NCI-H446 (cell line): ENCODE data around the gene ESPL1.

Source experiments
- DNase-seq, 2 experiments: peaks; one replicate each; lab custom pipeline; 2025; lab: John Stamatoyannopoulos, UW

The ESPL1 gene

GRCh38 chr12:53267999-53268629, at the start of gene ESPL1:
Gene ESPL1 (plus strand): TSS chr12:53268299. CDS start chr12:53268767, 468 bp downstream.
- DNase-seq: peak; percentile 38 to 71

GRCh38 chr12:53218551-53219291, 49.4 kb upstream of the ESPL1 start:
- no peak for DNase-seq

DNA sequence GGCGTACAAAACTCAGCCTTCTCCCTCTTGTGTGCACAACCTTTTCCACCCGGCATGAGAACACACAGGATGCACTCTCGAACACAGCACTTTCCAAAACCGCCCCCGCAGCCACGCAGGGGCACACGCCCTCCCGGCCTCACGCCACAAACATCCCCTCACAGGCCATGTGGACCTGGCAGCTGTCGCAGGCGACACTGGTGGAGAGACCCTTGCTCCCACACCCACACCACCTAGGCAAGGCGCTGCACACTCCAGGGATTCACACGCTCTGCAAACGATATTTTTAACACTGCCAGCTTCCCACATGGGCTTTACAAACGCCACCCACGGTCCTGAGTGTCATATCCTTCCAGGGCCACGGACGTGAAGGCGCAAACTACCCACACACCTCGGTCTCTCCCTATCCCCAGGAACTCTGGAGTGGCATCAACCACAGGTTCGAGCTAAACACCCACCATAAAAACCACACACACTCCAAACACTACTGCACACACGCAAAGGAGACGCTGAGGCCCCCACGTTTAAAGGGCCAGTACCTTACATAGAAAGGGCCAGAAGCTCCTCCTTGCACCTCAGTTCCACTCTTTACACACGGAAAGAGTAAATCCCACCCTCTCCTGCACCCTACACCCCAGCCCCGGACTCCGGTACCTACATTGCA, 48.7 kb upstream of the ESPL1 start:
- DNase-seq: no peak

- DNase-seq: no peak
Observed at GRCh38 chr12:53219956-53220693, 48.0 kb upstream of the ESPL1 start.

GRCh38 chr12:53220694-53221202, 47.4 kb upstream of the ESPL1 start:
- DNase-seq: peak; percentile 37 to 85

DNA sequence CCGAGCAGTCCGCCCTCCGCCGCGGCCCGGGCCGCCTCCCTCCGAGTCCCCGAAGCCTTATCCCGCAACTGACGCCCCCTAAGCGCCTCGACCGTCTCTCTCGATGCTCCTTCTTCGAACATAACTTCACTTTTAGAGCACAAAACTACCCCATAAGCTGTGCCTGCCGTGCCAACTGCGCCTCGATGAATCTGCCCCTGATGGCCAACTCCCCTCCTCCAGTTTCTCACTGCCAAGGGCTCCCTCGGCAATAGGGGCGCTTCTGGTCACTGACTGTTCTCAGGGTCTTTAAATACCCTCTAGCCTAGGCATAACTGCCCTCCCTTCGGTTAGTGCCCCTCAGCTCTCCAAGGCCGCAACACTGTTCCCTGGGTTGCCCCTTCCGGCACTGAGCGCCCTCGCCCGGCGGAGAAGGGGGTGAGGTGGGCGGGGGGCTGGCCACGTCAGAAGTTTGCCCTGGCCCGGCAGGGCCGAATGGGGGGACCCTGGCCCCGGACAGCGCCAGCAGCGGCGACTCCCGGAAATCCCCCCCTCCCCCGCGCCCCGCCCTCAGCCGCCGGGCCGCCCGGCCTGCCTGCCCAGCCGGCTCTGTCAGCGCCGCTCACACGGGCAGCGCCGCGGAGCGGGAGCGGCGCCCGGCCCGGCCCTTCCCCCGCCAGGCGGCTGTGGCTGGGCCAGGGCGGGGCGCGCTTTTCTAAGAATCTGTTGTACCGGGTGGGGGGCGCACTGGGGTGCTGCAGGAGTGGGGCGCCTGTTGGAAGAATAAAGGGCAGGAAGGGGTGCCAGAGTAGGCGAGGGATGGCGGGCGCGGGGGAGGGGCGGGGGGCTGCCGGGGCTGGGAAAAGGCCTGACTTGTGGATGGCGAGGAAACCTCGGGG, 46.7 kb upstream of the ESPL1 start:
- DNase-seq: peak in 1 of 2 experiments; percentile 51

- no peak for DNase-seq
Observed at GRCh38 chr12:53222170-53222721, 45.9 kb upstream of the ESPL1 start.

GRCh38 chr12:53222806-53223261, 45.3 kb upstream of the ESPL1 start:
- DNase-seq: no peak

GRCh38 chr12:53223389-53224060, 44.6 kb upstream of the ESPL1 start:
- DNase-seq: no peak

DNA sequence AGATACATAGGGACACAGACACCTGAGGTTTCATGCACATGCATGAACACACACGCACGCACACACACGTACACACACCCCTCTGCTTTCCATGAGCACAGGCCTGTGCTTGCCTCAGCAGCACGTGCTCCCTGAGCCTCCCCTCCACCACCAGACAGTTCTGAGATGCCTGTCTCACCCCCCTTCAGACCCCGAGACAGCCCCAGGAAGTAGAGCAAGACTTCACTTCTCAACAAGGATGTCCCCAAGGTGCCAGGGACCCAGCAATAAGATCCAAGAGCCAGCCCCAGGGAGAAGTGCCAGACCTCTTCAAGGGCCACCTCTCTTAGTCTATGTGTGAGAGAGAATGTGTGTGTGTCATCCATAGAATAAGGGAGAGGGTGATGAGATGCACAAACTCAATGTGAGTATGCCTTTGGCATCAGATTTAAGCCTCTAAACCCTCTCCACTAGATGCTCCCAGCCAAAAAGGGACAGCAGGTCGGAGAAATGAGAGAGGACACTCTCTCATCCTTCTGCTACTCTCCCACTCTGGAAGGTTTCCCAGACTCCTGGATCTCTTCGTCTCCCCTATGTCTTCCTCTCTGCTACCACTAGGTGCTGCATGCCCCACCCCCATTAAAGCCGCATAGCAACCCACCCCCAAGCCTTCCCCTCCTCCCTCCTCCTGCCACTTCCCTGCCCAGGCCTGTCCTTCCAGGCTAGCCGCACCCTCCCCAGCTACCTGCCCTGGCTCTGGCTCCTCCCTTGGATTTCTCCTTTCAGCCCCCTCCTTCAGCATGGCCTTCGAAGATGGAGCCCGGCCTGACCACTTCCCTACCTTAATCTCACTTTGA, 43.8 kb upstream of the ESPL1 start:
- DNase-seq: peak in 1 of 2 experiments; percentile 38

GRCh38 chr12:53224897-53225634, 43.0 kb upstream of the ESPL1 start:
- DNase-seq: no peak

GRCh38 chr12:53225635-53226424, 42.3 kb upstream of the ESPL1 start:
- no peak for DNase-seq

DNA sequence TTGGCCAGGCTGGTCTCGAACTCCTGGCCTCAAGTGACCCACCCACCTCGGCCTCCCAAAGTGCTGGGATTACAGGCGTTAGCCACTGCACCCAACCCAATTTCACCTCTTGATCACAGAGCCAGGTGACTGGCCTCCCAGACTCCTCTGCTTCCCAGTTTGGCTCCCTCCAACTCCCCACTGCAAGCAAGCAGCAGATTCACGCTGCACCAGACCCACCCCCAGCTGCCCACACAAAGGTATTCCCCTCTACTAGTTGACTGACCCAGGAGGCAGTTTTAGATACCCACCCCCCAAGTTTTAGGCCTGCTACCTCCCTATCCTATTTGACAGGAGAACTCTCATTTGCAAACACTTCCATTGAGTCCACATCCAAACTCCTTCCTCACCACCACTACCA, 41.3 kb upstream of the ESPL1 start:
- DNase-seq: no peak

GRCh38 chr12:53227341-53227740, 40.8 kb upstream of the ESPL1 start:
- DNase-seq: no peak

- no peak for DNase-seq
Observed at GRCh38 chr12:53227836-53228235, 40.3 kb upstream of the ESPL1 start.

DNA sequence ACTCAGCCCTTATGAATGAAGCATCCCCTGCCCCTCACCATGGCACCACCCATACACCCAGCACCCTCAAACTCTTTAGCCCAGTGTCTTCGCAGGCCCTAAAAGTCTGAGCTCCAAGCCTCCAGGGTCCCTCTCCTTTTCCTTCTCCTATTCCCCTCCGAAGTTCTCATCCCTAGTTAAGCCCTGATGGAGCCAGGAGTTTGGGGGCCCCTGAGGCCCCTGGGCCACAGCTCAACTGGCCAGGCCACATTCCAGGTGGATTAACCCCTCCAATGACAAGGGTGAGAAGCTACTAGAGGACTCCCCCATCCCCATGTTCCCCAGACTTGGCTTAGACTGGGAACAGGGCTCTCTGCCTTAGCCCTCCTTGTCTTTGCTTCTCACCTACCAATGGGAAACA, 38.6 kb upstream of the ESPL1 start:
- no peak for DNase-seq

DNA sequence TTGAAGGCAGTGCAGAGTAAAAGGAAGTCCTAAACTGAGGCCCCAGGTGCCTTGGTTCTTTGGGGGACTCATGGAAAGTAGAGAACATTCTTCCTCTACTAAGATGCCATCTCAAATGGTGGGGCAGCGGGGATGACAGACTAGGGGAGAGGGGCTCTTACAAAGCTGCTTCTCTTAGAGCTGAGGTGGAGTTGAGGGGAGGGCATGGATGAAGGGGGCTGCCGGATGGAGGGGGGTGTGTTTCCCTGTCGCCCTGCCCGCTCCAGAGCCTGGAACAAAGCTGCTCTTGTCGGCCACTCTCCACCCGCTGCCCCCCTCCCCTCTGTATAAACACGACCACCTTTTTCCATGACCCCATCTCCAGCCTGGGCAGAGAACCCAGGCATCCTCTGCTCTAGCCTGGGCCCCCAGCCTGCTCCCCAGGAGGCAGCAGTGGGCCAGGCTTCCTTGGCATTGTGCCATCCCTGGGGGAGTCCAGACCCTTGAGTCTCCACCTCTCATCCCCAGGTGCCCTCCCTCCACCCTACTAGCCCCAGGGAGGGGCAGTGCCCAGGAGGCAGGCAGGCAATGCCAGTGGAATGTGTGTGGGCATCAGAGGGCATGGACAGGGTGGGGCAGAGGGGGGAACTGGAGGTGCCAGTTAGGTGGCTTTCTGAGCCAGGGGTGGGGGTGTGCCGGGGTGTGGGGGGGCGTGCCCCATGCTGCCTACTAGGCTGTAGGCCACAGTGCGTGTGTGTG, 37.8 kb upstream of the ESPL1 start:
- no peak for DNase-seq
